Common myeloid progenitor, CD34-positive (primary cell): ENCODE results near the gene IL25.

Source experiments
- CTCF ChIA-PET: fragments of 350-600 bp; sonication (Branson Sonifier 250); formaldehyde crosslinking; loops from one replicate; lab custom pipeline; 2021; ENCODE audit warnings: antibody characterized with exemption; lab: Charles Lee
- POLR2A ChIA-PET: fragments of 350-600 bp; sonication (Branson Sonifier 250); formaldehyde crosslinking; loops from one replicate; lab custom pipeline; 2021; ENCODE audit warnings: antibody characterized with exemption; lab: Charles Lee
- DNase-seq, 3 donors: peaks; one replicate each; pipeline versions ENCODE4 v3.0.0 to v3.0.0-alpha.2; 2013
- H3K27ac ChIP-seq, 2 experiments: 1 replicate in 1 of 2; 2 replicates in 1 of 2; pipeline ENCODE4 v1.7.0; 2013; ENCODE audit warnings: inconsistent platforms in 2 of 2, low read length in 2 of 2, mild to moderate bottlenecking in 2 of 2, low read depth in 1 of 2, moderate library complexity in 1 of 2; ENCODE audit not compliant: severe bottlenecking in 2 of 2, insufficient read depth in 1 of 2, poor library complexity in 1 of 2
- H3K27me3 ChIP-seq, 5 experiments: replicated peaks in 2 of 5; 1 replicate in 3 of 5; 2 replicates in 2 of 5; pipeline versions ENCODE4 v1.6.1 to v1.7.0; 2013; ENCODE audit warnings: low read length in 4 of 5, mild to moderate bottlenecking in 2 of 5, moderate library complexity in 2 of 5, inconsistent platforms in 1 of 5; ENCODE audit not compliant: insufficient read depth in 5 of 5, control insufficient read depth in 4 of 5
- H3K36me3 ChIP-seq, 4 experiments: 1 replicate in 2 of 4; 2 replicates in 2 of 4; pipeline versions ENCODE4 v1.6.1 to v1.7.0; 2013; ENCODE audit warnings: low read length in 3 of 4, control low read depth in 1 of 4, mild to moderate bottlenecking in 1 of 4; ENCODE audit not compliant: control insufficient read depth in 4 of 4, insufficient read depth in 4 of 4
- H3K4me1 ChIP-seq, 4 experiments: 1 replicate in 3 of 4; 2 replicates in 1 of 4; pipeline versions ENCODE4 v1.6.1 to v1.7.1; 2013; ENCODE audit warnings: low read length in 3 of 4, mild to moderate bottlenecking in 3 of 4, control low read depth in 1 of 4, inconsistent platforms in 1 of 4, moderate library complexity in 1 of 4; ENCODE audit not compliant: control insufficient read depth in 4 of 4, insufficient read depth in 4 of 4; ENCODE audit errors: control extremely low read depth in 1 of 4
- H3K4me3 ChIP-seq, 7 experiments: 1 replicate in 4 of 7; 2 replicates in 3 of 7; pipeline versions ENCODE4 v1.5.1 to v1.7.0; 2013; ENCODE audit warnings: mild to moderate bottlenecking in 7 of 7, low read length in 6 of 7, moderate library complexity in 6 of 7, inconsistent platforms in 2 of 7, low read depth in 2 of 7, control low read depth in 1 of 7; ENCODE audit not compliant: insufficient read depth in 4 of 7, control insufficient read depth in 1 of 7; ENCODE audit errors: extremely low read depth in 1 of 7
- H3K9me3 ChIP-seq, 5 experiments: 1 replicate in 4 of 5; 2 replicates in 1 of 5; pipeline versions ENCODE4 v1.6.1 to v1.7.1; 2013; ENCODE audit warnings: low read length in 4 of 5, mild to moderate bottlenecking in 2 of 5, inconsistent platforms in 1 of 5, low read depth in 1 of 5, moderate library complexity in 1 of 5; ENCODE audit not compliant: control insufficient read depth in 4 of 5, insufficient read depth in 2 of 5; ENCODE audit errors: control extremely low read depth in 1 of 5
- WGBS: methylation state at CpG from one replicate; pipeline ENCODE4 v1.1.5; 2013; ENCODE audit not compliant: insufficient coverage; 5-methylcytosine and 5-hydroxymethylcytosine counted together

Gene IL25

DNA sequence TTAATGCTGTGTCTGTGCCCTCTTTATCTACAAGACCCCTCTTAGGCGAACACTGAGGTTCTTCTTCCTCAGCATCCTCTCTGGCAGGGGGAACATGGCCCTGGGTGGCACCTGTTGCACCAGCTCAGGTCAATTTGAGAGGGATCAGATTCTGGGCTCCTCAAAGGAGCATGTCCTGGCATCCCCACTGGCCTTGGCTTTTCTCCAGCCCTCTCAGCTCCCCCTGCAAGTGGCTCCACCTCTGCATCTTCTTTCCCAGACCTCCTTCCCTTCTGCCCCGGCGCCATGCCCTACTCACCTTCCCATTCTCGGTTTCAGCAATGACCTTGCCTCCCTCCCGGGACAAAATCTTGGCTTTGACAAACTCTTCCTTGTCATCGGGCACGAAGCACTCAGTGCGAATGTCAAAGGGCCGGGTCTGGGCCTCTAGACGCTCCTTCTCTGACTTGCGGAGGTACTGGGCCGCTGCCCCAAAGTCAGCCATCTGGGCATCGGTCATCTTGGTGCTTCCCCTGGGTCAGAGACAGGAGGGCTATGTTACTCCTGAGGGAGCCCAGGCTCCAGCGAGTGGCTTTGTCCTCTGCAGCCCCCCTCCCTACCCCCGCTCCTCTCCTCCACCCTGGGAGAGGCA lies 34.2 kb downstream of the IL25 start:
- H3K27me3 ChIP-seq = no peaks in the 10 kb centered on the region
- H3K4me3 ChIP-seq = no peak overlapping the region
- no peak overlapping the region for H3K27ac ChIP-seq
- no peaks in the 10 kb centered on the region for H3K4me1 ChIP-seq
- WGBS = 96% methylated on average over 13 of the region's 15 CpGs
- ChIA-PET CTCF (interaction anchor here (1.0 kb wide), 1 partner anchor 33 kb away, joined by 3 read pairs; no protein-coding TSS in a partner anchor), POLR2A (no interaction called here)
- no peaks in the 10 kb centered on the region for H3K36me3 ChIP-seq
- DNase-seq = no peak
- H3K9me3 ChIP-seq = no peaks in the 10 kb centered on the region

- H3K27ac ChIP-seq = no peak within 1 kb of the TSS
- H3K4me3 ChIP-seq = no peak within 1 kb of the TSS
- DNase-seq = no peak
- ChIA-PET CTCF (interaction anchor here (0.6 kb wide), 1 partner anchor 15 kb away, joined by 4 read pairs; no protein-coding TSS in a partner anchor), POLR2A (no interaction called here)
- H3K36me3 ChIP-seq = no peaks in the 10 kb centered on the region
- no peaks in the 10 kb centered on the region for H3K9me3 ChIP-seq
- no peaks in the 10 kb centered on the region for H3K4me1 ChIP-seq
- 90% methylated on average over 15 of the region's 15 CpGs for WGBS
- H3K27me3 ChIP-seq = no peaks in the 10 kb centered on the region
Measured at GRCh38 chr14:23407516-23408306, 35.1 kb downstream of the IL25 start, which contains the start of gene MYH6. Gene MYH6, minus strand, starts transcription at chr14:23408273. Its CDS starts 1,050 bp downstream, at chr14:23407223.

- ChIA-PET CTCF (interaction anchor here (0.6 kb wide), 1 partner anchor 16 kb away, joined by 4 read pairs; no protein-coding TSS in a partner anchor), POLR2A (no interaction called here)
- 91% methylated on average over 5 of the region's 5 CpGs for WGBS
- DNase-seq = no peak
- Histone ChIP-seq H3K9me3 (no peaks in the 10 kb centered on the region), H3K4me1 (no peaks in the 10 kb centered on the region), H3K4me3 (no peak overlapping the region), H3K27ac (no peak overlapping the region), H3K27me3 (no peaks in the 10 kb centered on the region), H3K36me3 (no peaks in the 10 kb centered on the region)
Measured at GRCh38 chr14:23408307-23408630, 35.7 kb downstream of the IL25 start.

DNA sequence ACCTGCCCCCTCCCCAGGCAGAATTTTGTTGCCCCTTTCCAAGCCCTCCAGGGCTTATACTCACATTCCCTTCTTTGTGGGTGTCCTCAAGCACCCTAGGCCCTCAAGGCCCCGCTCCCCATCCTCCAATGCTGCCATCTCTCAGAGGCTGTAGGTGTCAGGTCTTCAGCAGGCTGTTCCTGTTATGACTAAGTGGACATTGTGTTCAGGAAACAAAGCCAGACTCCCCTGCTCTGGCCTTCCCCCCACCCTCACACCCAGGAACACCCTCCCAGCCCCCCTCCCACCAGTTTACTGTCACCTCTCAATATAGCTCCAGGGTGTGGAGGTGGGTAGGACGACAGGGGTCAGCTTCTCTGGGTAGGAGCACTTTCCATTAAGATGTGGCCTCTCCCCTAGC lies 36.9 kb downstream of the IL25 start:
- Histone ChIP-seq H3K4me1 (no peaks in the 10 kb centered on the region), H3K27ac (no peak overlapping the region), H3K27me3 (peaks cover 0 to 2% (median 0%) of the 10 kb centered on the region in 5 experiments), H3K36me3 (no peaks in the 10 kb centered on the region), H3K4me3 (no peak overlapping the region), H3K9me3 (no peaks in the 10 kb centered on the region)
- DNase-seq = no peak
- WGBS = 83% methylated on average over 1 of the region's 2 CpGs
- ChIA-PET POLR2A (no interaction called here), CTCF (no interaction called here)

GRCh38 chr14:23409966-23410635 lies 37.5 kb downstream of the IL25 start:
- ChIA-PET POLR2A (interaction anchor here (0.6 kb wide), 1 partner anchor 265 kb away, joined by 3 read pairs; no protein-coding TSS in a partner anchor), CTCF (interaction anchor here (1.4 kb wide), 1 partner anchor 24 kb away, joined by 3 read pairs; no protein-coding TSS in a partner anchor)
- no peak for DNase-seq
- Histone ChIP-seq H3K4me1 (no peaks in the 10 kb centered on the region), H3K4me3 (no peak overlapping the region), H3K27ac (no peak overlapping the region), H3K36me3 (no peaks in the 10 kb centered on the region), H3K27me3 (peaks cover 0 to 2% (median 0%) of the 10 kb centered on the region in 5 experiments), H3K9me3 (no peaks in the 10 kb centered on the region)
- 97% methylated on average over 6 of the region's 14 CpGs for WGBS

- CTCF ChIA-PET = no interaction called here
- Histone ChIP-seq H3K4me3 (no peak overlapping the region), H3K9me3 (no peaks in the 10 kb centered on the region), H3K27ac (no peak overlapping the region), H3K36me3 (no peaks in the 10 kb centered on the region), H3K4me1 (no peaks in the 10 kb centered on the region), H3K27me3 (peaks cover 0 to 2% (median 0%) of the 10 kb centered on the region in 5 experiments)
- DNase-seq = no peak
- 96% methylated on average over 11 of the region's 14 CpGs for WGBS
- POLR2A ChIA-PET = no interaction called here
Measured at GRCh38 chr14:23411563-23412525, 39.2 kb downstream of the IL25 start.
